Transverse colon (tissue), 3 donors: ENCODE results near the gene ACTN1.

Experiments
- POLR2A ChIP-seq: fragments of 450-650 bp; IDR thresholded peaks from one replicate; pipeline ENCODE4 v1.6.1; 2016; ENCODE audit warnings: antibody characterized with exemption, mild to moderate bottlenecking, moderate library complexity
- TF ChIP-seq, protein P1 (sequence below), 5 experiments: fragments of 200-600 bp in 3 of 5; fragments of 450-650 bp in 2 of 5; sonication (generic) in 3 of 5; IDR thresholded peaks; 1 replicate in 2 of 5; 2 replicates in 3 of 5; pipeline ENCODE4 v1.5.1; 2016 to 2017; ENCODE audit warnings: antibody characterized with exemption in 5 of 5, inconsistent platforms in 3 of 5, mild to moderate bottlenecking in 2 of 5, moderate library complexity in 1 of 5

DNA sequence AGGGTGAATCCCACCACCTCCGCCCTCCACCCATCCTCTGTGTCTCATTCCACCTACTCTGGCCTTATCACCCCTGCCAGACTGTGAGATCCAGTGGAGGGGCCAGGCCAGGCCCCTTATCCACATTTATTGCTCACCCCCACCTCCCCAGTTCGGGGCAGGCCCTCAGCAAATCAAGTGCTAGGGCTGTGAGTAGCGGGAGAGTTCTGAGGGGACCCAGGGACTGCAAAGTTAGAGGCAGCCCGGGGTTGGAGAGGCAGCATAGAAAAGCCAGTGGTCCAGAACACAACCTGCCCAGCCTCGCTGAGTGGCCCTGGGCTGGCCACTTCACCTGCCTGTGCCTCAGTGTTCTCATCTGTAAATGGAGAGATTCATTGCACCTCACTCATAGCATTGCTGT, 27.2 kb upstream of the ACTN1 start:
- no peak for TF ChIP-seq POLR2A
- TF ChIP-seq, protein P1, sequence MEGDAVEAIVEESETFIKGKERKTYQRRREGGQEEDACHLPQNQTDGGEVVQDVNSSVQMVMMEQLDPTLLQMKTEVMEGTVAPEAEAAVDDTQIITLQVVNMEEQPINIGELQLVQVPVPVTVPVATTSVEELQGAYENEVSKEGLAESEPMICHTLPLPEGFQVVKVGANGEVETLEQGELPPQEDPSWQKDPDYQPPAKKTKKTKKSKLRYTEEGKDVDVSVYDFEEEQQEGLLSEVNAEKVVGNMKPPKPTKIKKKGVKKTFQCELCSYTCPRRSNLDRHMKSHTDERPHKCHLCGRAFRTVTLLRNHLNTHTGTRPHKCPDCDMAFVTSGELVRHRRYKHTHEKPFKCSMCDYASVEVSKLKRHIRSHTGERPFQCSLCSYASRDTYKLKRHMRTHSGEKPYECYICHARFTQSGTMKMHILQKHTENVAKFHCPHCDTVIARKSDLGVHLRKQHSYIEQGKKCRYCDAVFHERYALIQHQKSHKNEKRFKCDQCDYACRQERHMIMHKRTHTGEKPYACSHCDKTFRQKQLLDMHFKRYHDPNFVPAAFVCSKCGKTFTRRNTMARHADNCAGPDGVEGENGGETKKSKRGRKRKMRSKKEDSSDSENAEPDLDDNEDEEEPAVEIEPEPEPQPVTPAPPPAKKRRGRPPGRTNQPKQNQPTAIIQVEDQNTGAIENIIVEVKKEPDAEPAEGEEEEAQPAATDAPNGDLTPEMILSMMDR (IDR thresholded peaks at IDR 0.05), result no peak
